HG02884 (cell line): Measurements from ENCODE around the gene SLC8A3.

Source experiments
- ATAC-seq: cut with Tn5 transposase; IDR thresholded peaks from one replicate; pipeline ENCODE4 v1.9.1; 2021; ENCODE audit warnings: mild to moderate bottlenecking, moderate library complexity; ENCODE audit not compliant: unreplicated experiment

SLC8A3 gene

DNA sequence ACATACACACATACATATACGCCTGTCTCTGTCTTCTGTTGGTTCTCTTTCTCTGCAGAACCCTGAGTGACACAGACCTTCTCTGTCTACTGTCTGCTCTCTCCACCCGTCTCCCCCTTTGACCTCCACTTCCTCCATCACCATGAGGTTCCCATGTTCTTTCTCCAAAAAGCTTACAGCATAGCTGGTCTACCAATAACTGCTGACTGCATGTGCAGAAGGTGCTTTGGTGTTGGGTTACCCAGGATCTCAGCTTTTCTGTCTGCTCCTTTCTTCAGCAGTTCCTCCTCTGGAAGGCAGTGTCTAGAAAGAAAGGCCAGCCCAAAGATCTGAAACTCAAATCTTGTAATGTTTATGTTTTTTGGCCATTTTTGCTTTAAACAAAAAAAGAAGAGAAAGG lies 184.0 kb downstream of the SLC8A3 start:
- ATAC-seq, result no peak

DNA sequence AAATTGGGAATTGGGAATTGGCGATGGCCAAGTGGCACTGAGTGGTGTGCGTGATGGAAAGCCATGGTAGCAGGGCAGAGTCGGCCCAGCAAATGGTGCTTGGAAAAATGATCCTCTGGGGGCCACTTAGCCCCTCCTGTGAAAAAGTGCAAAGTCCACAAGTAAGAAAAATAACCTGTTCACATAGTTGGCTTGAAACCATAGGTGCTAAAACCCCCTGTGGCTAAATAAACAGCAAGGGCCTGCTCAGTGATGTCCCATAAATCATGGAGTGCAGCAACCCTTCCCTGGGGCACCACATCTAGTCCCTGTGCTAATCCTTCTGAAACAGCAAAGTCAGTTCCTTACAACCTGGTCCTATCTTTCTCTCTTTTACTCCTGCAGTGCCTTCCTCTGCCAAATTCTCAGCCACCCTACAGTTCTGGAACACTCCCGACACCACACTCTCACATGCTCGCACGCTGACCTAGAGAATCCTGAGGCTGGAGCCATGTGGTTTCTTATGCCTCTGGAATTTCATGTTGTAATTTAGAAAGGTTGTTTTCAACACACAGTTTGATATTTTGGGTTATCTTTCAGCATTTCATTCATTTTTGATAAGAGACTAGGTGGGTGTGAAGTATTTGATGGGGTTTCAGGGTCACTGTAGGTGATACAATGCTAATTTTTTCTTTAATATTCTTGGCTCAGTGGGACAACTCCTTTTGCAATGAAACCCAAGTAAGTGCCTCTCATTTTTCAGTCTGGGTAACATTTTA lies 186.0 kb downstream of the SLC8A3 start:
- ATAC-seq, result no peak

DNA sequence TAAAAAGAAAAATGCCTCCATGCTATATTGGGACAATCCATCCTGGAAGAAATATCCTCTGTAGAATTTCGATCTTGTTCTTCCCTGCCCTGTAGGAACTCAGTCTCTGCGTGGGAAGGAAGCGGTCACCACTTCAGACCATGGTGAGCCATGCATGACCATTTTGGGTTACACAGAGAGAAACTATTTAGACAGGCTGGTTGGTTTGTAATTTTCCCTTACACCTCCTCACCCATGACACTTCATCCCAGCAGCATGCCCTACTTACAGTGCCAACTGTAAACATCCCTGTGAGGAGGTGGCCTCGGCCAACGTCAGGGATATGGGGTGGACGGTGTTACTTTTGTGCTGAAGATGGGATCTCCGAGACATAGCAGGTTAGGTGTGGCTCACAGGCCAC lies 188.2 kb downstream of the SLC8A3 start:
- ATAC-seq, result no peak

DNA sequence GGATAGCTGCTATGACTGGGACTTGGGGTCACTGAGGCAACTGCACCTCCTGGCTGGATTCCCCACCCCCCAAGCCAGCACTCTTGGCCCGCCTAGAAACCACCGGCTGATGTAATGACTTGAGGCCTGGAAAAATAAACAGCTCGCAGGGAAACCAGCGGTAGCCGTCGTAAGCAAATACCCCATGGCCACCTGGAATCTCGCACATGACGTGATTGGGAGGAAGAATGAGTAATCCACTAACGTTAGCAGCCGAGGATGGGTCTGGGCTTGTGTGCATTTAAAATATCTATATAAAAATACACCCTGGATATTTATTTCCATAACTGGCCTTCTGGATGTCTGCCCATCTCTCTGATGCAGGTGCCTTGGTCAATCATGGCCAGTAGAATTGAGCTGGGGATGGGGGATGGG lies 189.5 kb downstream of the SLC8A3 start:
- ATAC-seq, result no peak

- no peak for ATAC-seq
Observed at GRCh38 chr14:69997849-69998248, 190.9 kb downstream of the SLC8A3 start.

DNA sequence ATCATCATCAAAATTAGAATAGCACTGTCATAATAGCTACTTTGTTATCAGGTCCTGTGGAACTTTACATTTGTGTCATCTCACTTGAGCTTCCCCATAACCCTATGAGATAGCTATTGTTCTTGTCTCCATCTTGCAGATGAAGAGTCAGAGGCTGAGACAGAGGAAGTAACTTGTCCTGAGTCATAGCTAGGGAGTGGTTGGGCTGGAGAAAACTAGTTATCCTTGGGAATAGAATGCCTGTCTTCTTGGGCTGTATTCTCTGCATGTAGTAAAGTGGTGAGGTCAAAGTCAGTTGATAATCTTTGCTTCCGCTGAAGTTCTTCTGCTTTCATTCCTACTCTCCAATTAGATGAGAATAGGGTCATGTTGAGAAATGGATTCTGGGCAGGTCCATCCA lies 192.5 kb downstream of the SLC8A3 start:
- no peak for ATAC-seq
